OCI-LY3 (cell line): ENCODE measurements around the gene PMM2.

Source experiments
- CTCF ChIP-seq: fragments of 200-600, 300-600 bp; sonication (generic); IDR thresholded peaks from 2 replicates; pipeline ENCODE4 v1.5.1; 2014; ENCODE audit warnings: antibody characterized with exemption, low read length, low read depth
- EZH2phosphoT487 ChIP-seq: fragments of 200-600 bp; shearing (Covaris generic); IDR thresholded peaks from 2 replicates; pipeline ENCODE4 v1.6.1; 2018; ENCODE audit warnings: antibody characterized with exemption, mixed run types, low read depth

GRCh38 chr16:8885674-8886592 lies 88.3 kb downstream of the PMM2 start:
- TF ChIP-seq CTCF (no peak), EZH2phosphoT487 (no peak)
